ENCODE results near the gene GALNT14.

Gene GALNT14

DNA sequence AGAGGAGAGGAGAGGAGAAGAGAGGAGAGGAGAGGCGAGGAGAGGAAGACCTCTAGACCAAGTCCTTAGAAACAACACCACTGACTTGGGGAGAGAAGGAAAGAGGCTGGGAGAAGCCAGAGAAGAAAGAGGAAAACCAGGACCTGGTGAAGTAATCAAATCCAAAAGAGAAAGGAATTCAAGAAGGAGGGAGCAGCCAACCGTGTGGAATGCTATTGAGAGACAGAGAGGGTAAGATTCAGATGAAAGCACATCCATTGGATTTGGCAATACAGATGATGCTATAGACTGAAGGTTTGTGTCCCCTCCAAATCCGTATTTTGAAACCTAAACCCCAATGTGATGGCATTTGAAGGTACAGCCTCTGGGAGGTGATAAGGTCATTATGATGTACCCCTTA lies 50.7 kb downstream of the GALNT14 start:
- TF ChIP-seq EZH2phosphoT487 (IDR thresholded peaks at IDR 0.05; ENCODE audit: low read length) (no peak), EZH2 (optimal IDR thresholded peaks at IDR 0.05; ENCODE audit: low read depth, low read length) (no peak)
- TF ChIP-seq, protein P1, sequence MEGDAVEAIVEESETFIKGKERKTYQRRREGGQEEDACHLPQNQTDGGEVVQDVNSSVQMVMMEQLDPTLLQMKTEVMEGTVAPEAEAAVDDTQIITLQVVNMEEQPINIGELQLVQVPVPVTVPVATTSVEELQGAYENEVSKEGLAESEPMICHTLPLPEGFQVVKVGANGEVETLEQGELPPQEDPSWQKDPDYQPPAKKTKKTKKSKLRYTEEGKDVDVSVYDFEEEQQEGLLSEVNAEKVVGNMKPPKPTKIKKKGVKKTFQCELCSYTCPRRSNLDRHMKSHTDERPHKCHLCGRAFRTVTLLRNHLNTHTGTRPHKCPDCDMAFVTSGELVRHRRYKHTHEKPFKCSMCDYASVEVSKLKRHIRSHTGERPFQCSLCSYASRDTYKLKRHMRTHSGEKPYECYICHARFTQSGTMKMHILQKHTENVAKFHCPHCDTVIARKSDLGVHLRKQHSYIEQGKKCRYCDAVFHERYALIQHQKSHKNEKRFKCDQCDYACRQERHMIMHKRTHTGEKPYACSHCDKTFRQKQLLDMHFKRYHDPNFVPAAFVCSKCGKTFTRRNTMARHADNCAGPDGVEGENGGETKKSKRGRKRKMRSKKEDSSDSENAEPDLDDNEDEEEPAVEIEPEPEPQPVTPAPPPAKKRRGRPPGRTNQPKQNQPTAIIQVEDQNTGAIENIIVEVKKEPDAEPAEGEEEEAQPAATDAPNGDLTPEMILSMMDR (IDR thresholded peaks at IDR 0.05; ENCODE audit: low read length) = no peak
- Histone ChIP-seq H3K4me3 (ENCODE audit: low read length) (no peak overlapping the region), H3K79me2 (ENCODE audit: low read length) (no peaks in the 10 kb centered on the region), H3K27me3 (replicated peaks; ENCODE audit: insufficient read depth, low read length) (no peaks in the 10 kb centered on the region), H3K9me3 (replicated peaks; ENCODE audit: insufficient read depth, low read length) (no peaks in the 10 kb centered on the region), H3F3A (ENCODE audit: insufficient read depth, low read length) (no peaks in the 10 kb centered on the region), H2AFZ (ENCODE audit: low read length) (no peak overlapping the region), H3K4me1 (ENCODE audit: low read length) (no peaks in the 10 kb centered on the region), H3K36me3 (replicated peaks; ENCODE audit: insufficient read depth, low read length) (no peaks in the 10 kb centered on the region), H3K9me2 (replicated peaks; ENCODE audit: insufficient read depth, low read length) (no peaks in the 10 kb centered on the region), H3K27ac (ENCODE audit: low read length) (no peak overlapping the region), H3K9ac (ENCODE audit: low read length) (no peak overlapping the region), H4K20me1 (ENCODE audit: insufficient read depth, low read length) (no peaks in the 10 kb centered on the region), H3K4me2 (ENCODE audit: low read depth, low read length) (no peak overlapping the region)
- DNase-seq = no peak

DNA sequence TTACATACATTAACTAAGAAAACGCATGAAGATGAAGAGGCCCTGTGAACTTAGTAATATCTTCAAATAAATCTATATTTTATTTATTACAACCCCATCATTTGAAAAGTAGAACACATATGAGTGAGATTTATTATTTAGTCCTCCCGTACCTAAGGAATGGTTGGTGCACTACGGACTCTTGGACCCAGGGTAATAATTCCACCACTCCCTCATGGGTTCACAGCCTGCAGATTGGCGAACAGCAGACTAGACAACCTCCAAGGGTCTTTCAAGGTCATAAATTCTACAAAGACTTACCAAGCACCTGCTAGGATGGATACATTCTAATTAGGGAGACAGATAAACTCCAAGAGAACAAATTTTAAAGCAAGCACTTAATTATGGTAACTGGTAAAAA lies 51.6 kb downstream of the GALNT14 start:
- no peak overlapping the region for H3K9ac ChIP-seq (ENCODE audit: low read length)
- no peaks in the 10 kb centered on the region for H4K20me1 ChIP-seq (ENCODE audit: insufficient read depth, low read length)
- no peaks in the 10 kb centered on the region for H3K36me3 ChIP-seq (replicated peaks; ENCODE audit: insufficient read depth, low read length)
- H3K27me3 ChIP-seq (replicated peaks; ENCODE audit: insufficient read depth, low read length) = no peaks in the 10 kb centered on the region
- no peak overlapping the region for H3K4me3 ChIP-seq (ENCODE audit: low read length)
- TF ChIP-seq, protein P1 (IDR thresholded peaks at IDR 0.05; ENCODE audit: low read length) = no peak
- TF ChIP-seq EZH2 (optimal IDR thresholded peaks at IDR 0.05; ENCODE audit: low read depth, low read length) = no peak
- TF ChIP-seq EZH2phosphoT487 (IDR thresholded peaks at IDR 0.05; ENCODE audit: low read length) = no peak
- H3K4me1 ChIP-seq (ENCODE audit: low read length) = no peaks in the 10 kb centered on the region
- H3K9me3 ChIP-seq (replicated peaks; ENCODE audit: insufficient read depth, low read length) = no peaks in the 10 kb centered on the region
- no peaks in the 10 kb centered on the region for H3K79me2 ChIP-seq (ENCODE audit: low read length)
- no peak overlapping the region for H3K4me2 ChIP-seq (ENCODE audit: low read depth, low read length)
- H3K9me2 ChIP-seq (replicated peaks; ENCODE audit: insufficient read depth, low read length) = no peaks in the 10 kb centered on the region
- H3K27ac ChIP-seq (ENCODE audit: low read length) = no peak overlapping the region
- H2AFZ ChIP-seq (ENCODE audit: low read length) = no peak overlapping the region
- DNase-seq = no peak
- no peaks in the 10 kb centered on the region for H3F3A ChIP-seq (ENCODE audit: insufficient read depth, low read length)

DNA sequence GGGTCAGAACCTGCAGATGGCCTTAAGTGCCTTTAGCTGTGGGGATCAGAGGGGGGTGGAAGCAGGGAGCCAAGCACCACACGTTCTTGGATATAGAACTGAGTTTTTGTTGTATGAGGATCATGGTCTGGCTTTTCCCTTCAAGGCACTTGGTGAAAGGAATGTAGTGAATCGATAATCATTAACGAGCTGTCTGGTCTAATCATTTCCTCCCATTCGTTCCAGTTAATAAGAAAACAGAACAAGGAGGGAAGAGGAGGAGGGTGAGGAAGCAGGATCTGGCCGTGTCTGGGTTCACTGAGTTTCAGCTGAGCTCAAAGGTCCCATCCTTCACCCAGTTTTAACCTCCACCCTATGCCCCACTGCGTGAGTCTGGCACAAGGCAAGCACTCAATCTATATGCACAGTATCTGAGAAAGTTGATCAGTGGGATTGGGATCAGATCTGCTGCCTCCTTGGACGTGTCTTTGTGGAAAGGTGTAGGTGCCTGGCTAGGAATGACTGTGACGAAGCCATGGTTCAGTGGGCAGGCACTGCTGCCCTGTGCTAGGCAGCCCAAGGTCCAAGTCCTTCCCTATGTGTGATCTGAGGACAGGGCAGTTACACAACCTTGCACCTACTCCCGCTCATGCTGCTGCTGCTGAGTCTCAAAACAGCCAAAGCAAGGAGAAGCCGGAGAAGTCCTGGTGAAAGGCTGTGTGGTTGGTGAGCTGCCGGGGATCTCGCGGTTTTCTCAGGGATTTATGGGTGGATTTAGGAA lies 54.8 kb downstream of the GALNT14 start:
- no peaks in the 10 kb centered on the region for H3K9me2 ChIP-seq (replicated peaks; ENCODE audit: insufficient read depth, low read length)
- TF ChIP-seq EZH2 (optimal IDR thresholded peaks at IDR 0.05; ENCODE audit: low read depth, low read length) (no peak), EZH2phosphoT487 (IDR thresholded peaks at IDR 0.05; ENCODE audit: low read length) (no peak)
- TF ChIP-seq, protein P1 (IDR thresholded peaks at IDR 0.05; ENCODE audit: low read length) = no peak

More for the DNA sequence above, 54.8 kb downstream of the GALNT14 start:
- no peak overlapping the region for H3K4me2 ChIP-seq (ENCODE audit: low read depth, low read length)
- no peaks in the 10 kb centered on the region for H3K9me3 ChIP-seq (replicated peaks; ENCODE audit: insufficient read depth, low read length)
- no peaks in the 10 kb centered on the region for H3K79me2 ChIP-seq (ENCODE audit: low read length)
- H3K27ac ChIP-seq (ENCODE audit: low read length) = no peak overlapping the region
- no peak overlapping the region for H3K9ac ChIP-seq (ENCODE audit: low read length)
- no peak overlapping the region for H3K4me3 ChIP-seq (ENCODE audit: low read length)
- no peaks in the 10 kb centered on the region for H3K36me3 ChIP-seq (replicated peaks; ENCODE audit: insufficient read depth, low read length)
- no peak overlapping the region for H2AFZ ChIP-seq (ENCODE audit: low read length)
- H3F3A ChIP-seq (ENCODE audit: insufficient read depth, low read length) = no peaks in the 10 kb centered on the region
- no peaks in the 10 kb centered on the region for H4K20me1 ChIP-seq (ENCODE audit: insufficient read depth, low read length)
- no peaks in the 10 kb centered on the region for H3K27me3 ChIP-seq (replicated peaks; ENCODE audit: insufficient read depth, low read length)
- DNase-seq = no peak
- H3K4me1 ChIP-seq (ENCODE audit: low read length) = no peaks in the 10 kb centered on the region
